Muscle layer of duodenum (tissue), 2 donors: ENCODE data around the gene WBP1L.
"Not testable (repeated sequence)": the region's sequence is repeated elsewhere in the genome, so short reads cannot be mapped to it uniquely, and the experiment has no call there.

Experiments
- H3K27ac ChIP-seq: one replicate; pipeline ENCODE4 v1.7.0; 2013; ENCODE audit warnings: mild to moderate bottlenecking, low read length
- H3K27me3 ChIP-seq: one replicate; pipeline ENCODE4 v1.7.0; 2013; ENCODE audit warnings: low read depth, mild to moderate bottlenecking, control low read depth, low read length
- H3K36me3 ChIP-seq, 2 donors: one replicate each; pipeline ENCODE4 v1.7.0; 2013; ENCODE audit warnings: low read length in 2 of 2, control low read depth in 1 of 2, mild to moderate bottlenecking in 1 of 2; ENCODE audit not compliant: insufficient read depth in 2 of 2, control insufficient read depth in 1 of 2
- H3K4me1 ChIP-seq, 2 donors: one replicate each; pipeline ENCODE4 v1.7.0; 2013; ENCODE audit warnings: low read length in 2 of 2, mild to moderate bottlenecking in 2 of 2, control low read depth in 1 of 2, moderate library complexity in 1 of 2; ENCODE audit not compliant: insufficient read depth in 2 of 2, control insufficient read depth in 1 of 2
- H3K4me3 ChIP-seq, 2 donors: one replicate each; pipeline ENCODE4 v1.7.0; 2013; ENCODE audit warnings: low read length in 2 of 2, low read depth in 1 of 2, mild to moderate bottlenecking in 1 of 2
- H3K9me3 ChIP-seq, 2 donors: one replicate each; pipeline ENCODE4 v1.7.0; 2013; ENCODE audit warnings: low read length in 2 of 2, control low read depth in 1 of 2, mild to moderate bottlenecking in 1 of 2; ENCODE audit not compliant: control insufficient read depth in 1 of 2
- donor health status: healthy.

The WBP1L gene

GRCh38 chr10:102743588-102744373 is at the start of gene WBP1L:
TSS of gene WBP1L (plus strand) at chr10:102743948. CDS start at chr10:102744054, 106 bp downstream.
- no peaks in the 10 kb centered on the region for H3K27me3 ChIP-seq
- peak within 1 kb of the TSS; percentile 96 for H3K27ac ChIP-seq
- no peaks in the 10 kb centered on the region for H3K36me3 ChIP-seq
- peaks cover 14 to 18% of the 10 kb centered on the region in 2 donors for H3K4me1 ChIP-seq
- no peaks in the 10 kb centered on the region for H3K9me3 ChIP-seq
- peak within 1 kb of the TSS; percentile 98 to 99 for H3K4me3 ChIP-seq

- H3K27ac ChIP-seq, H3K4me1 ChIP-seq, H3K9me3 ChIP-seq, H3K27me3 ChIP-seq, H3K4me3 ChIP-seq: not testable (repeated sequence)
- peaks cover 14 to 24% of the 10 kb centered on the region in 2 donors for H3K36me3 ChIP-seq
Measured at GRCh38 chr10:102695401-102695800, 48.3 kb upstream of the WBP1L start.

- H3K36me3 ChIP-seq: peaks cover 14 to 20% of the 10 kb centered on the region in 2 donors
- no peak overlapping the region for H3K4me3 ChIP-seq
- no peak overlapping the region for H3K27ac ChIP-seq
- no peaks in the 10 kb centered on the region for H3K27me3 ChIP-seq
- H3K9me3 ChIP-seq: no peaks in the 10 kb centered on the region
- H3K4me1 ChIP-seq: no peaks in the 10 kb centered on the region
Measured at GRCh38 chr10:102696736-102697135, 47.0 kb upstream of the WBP1L start.

GRCh38 chr10:102698894-102699293 is 44.9 kb upstream of the WBP1L start:
- no peaks in the 10 kb centered on the region for H3K9me3 ChIP-seq
- H3K36me3 ChIP-seq: peaks cover 14 to 17% of the 10 kb centered on the region in 2 donors
- no peaks in the 10 kb centered on the region for H3K4me1 ChIP-seq
- no peak overlapping the region for H3K4me3 ChIP-seq
- H3K27ac ChIP-seq: no peak overlapping the region
- no peaks in the 10 kb centered on the region for H3K27me3 ChIP-seq

- Histone ChIP-seq H3K4me1 (no peaks in the 10 kb centered on the region), H3K9me3 (no peaks in the 10 kb centered on the region), H3K36me3 (peaks cover 14 to 17% of the 10 kb centered on the region in 2 donors), H3K27ac (no peak overlapping the region), H3K4me3 (no peak overlapping the region), H3K27me3 (no peaks in the 10 kb centered on the region)
Measured at GRCh38 chr10:102701272-102701671, 42.5 kb upstream of the WBP1L start.

- Histone ChIP-seq H3K9me3 (no peaks in the 10 kb centered on the region), H3K27ac (no peak overlapping the region), H3K27me3 (no peaks in the 10 kb centered on the region), H3K4me3 (no peak overlapping the region), H3K36me3 (peaks cover 14 to 17% of the 10 kb centered on the region in 2 donors), H3K4me1 (no peaks in the 10 kb centered on the region)
Measured at GRCh38 chr10:102701796-102702195, 42.0 kb upstream of the WBP1L start.

GRCh38 chr10:102702742-102703141 is 41.0 kb upstream of the WBP1L start:
- H3K27ac ChIP-seq: no peak overlapping the region
- H3K36me3 ChIP-seq: peaks cover 10 to 12% of the 10 kb centered on the region in 2 donors
- no peaks in the 10 kb centered on the region for H3K9me3 ChIP-seq
- H3K27me3 ChIP-seq: no peaks in the 10 kb centered on the region
- no peaks in the 10 kb centered on the region for H3K4me1 ChIP-seq
- no peak overlapping the region for H3K4me3 ChIP-seq

- Histone ChIP-seq H3K4me3 (no peak overlapping the region), H3K9me3 (no peaks in the 10 kb centered on the region), H3K27me3 (no peaks in the 10 kb centered on the region), H3K36me3 (no peaks in the 10 kb centered on the region), H3K27ac (no peak overlapping the region), H3K4me1 (no peaks in the 10 kb centered on the region)
Measured at GRCh38 chr10:102704915-102705314, 38.8 kb upstream of the WBP1L start.

- Histone ChIP-seq H3K27ac (no peak overlapping the region), H3K4me1 (no peaks in the 10 kb centered on the region), H3K9me3 (no peaks in the 10 kb centered on the region), H3K4me3 (no peak overlapping the region), H3K27me3 (no peaks in the 10 kb centered on the region), H3K36me3 (no peaks in the 10 kb centered on the region)
Measured at GRCh38 chr10:102705531-102705930, 38.2 kb upstream of the WBP1L start.

GRCh38 chr10:102710609-102711008 is 33.1 kb upstream of the WBP1L start:
- Histone ChIP-seq H3K4me1 (peaks cover 0 to 17% of the 10 kb centered on the region in 2 donors), H3K9me3 (no peaks in the 10 kb centered on the region), H3K4me3 (no peak overlapping the region), H3K27me3 (no peaks in the 10 kb centered on the region), H3K36me3 (no peaks in the 10 kb centered on the region), H3K27ac (no peak overlapping the region)

- H3K27ac ChIP-seq: no peak overlapping the region
- no peaks in the 10 kb centered on the region for H3K36me3 ChIP-seq
Measured at GRCh38 chr10:102712089-102712488, 31.7 kb upstream of the WBP1L start.

More at GRCh38 chr10:102712089-102712488, 31.7 kb upstream of the WBP1L start:
- no peak overlapping the region for H3K4me3 ChIP-seq
- H3K27me3 ChIP-seq: no peaks in the 10 kb centered on the region
- peaks cover 0 to 17% of the 10 kb centered on the region in 2 donors for H3K4me1 ChIP-seq
- H3K9me3 ChIP-seq: no peaks in the 10 kb centered on the region
